ENCODE results near the gene TMEM238.

DNA sequence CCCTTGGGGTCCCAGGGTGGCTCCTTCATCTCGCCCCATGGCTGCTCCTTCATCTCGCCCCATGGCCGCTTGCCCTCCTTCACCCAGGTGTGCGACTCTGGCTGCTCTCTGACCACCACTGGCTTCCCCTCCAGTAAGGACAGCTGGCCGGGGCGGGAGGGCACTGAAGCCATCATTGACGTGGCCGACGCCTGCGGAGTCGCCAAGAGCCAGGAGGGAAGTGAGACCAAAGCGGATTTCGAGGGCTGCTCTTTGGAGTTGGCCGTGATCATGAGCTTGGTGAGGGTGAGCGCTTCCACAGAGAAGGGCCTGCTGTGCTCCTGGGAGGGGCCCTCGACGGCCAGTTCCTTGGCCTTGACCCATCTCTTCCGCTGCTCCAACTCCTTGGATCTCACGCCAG lies 25.6 kb downstream of the TMEM238 start:
- TF ChIP-seq EP300 (conservative IDR thresholded peaks at IDR 0.05; ENCODE audit: poor library complexity, severe bottlenecking) (no peak), CTCF (IDR thresholded peaks at IDR 0.05; ENCODE audit: poor library complexity, severe bottlenecking) (no peak), EZH2 (IDR thresholded peaks at IDR 0.05; ENCODE audit: borderline replicate concordance, insufficient read depth, low read length, poor library complexity, severe bottlenecking) (no peak), POLR2AphosphoS5 (IDR thresholded peaks at IDR 0.05) (no peak), MXI1 (conservative IDR thresholded peaks at IDR 0.05; ENCODE audit: poor library complexity, severe bottlenecking) (no peak)

All from neural cell (in vitro differentiated cells).